ENCODE results near the gene GNPNAT1. TPM values are rescaled to one million over a fixed set of nuclear protein-coding genes. Genes with fewer than 3 reads are reported as not detected.

The GNPNAT1 gene
- total and polyA plus RNA-seq, 9 of the 15 experiments (the other 6 are each of a cell fraction or from before 2014, with no cell fraction given): 15.8 to 27.7 (median 25.3) TPM

- no peak for TF ChIP-seq ZBTB12 (CRISPR knock-in tag; IDR thresholded peaks at IDR 0.05)
- no peak for TF ChIP-seq FIP1L1 (IDR thresholded peaks at IDR 0.05; ENCODE audit: low read depth, low read length, poor library complexity, severe bottlenecking)
- TF ChIP-seq CBX3 (IDR thresholded peaks at IDR 0.05; ENCODE audit: borderline replicate concordance in 1 of 2, low read length in 2 of 2): no peak
- peak; percentile 48 for TF ChIP-seq POLR2B (IDR thresholded peaks at IDR 0.05; ENCODE audit: low read depth, partially characterized antibody)
- TF ChIP-seq DACH1 (IDR thresholded peaks at IDR 0.05; ENCODE audit: partially characterized antibody): peak; percentile 14
- TF ChIP-seq UBTF (IDR thresholded peaks at IDR 0.05; ENCODE audit: borderline replicate concordance in 1 of 2, low read depth in 2 of 2, low read length in 2 of 2): 0 out of 4 replicates have a peak, but pooled peaks of 1 of the 2 experiments have one; percentile 10
- TF ChIP-seq ZBTB17 (CRISPR knock-in tag; IDR thresholded peaks at IDR 0.05): no peak
- peak; percentile 84 for TF ChIP-seq EP400 (IDR thresholded peaks at IDR 0.05)
- TF ChIP-seq, protein P1, sequence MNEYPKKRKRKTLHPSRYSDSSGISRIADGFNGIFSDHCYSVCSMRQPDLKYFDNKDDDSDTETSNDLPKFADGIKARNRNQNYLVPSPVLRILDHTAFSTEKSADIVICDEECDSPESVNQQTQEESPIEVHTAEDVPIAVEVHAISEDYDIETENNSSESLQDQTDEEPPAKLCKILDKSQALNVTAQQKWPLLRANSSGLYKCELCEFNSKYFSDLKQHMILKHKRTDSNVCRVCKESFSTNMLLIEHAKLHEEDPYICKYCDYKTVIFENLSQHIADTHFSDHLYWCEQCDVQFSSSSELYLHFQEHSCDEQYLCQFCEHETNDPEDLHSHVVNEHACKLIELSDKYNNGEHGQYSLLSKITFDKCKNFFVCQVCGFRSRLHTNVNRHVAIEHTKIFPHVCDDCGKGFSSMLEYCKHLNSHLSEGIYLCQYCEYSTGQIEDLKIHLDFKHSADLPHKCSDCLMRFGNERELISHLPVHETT (CRISPR knock-in tag; conservative IDR thresholded peaks at IDR 0.05 in 1 of 2, IDR thresholded peaks at IDR 0.05 in 1 of 2): peak in 1 of 2 experiments; percentile 44; a peak in 1 of 4 replicates
- TF ChIP-seq SMAD3 (CRISPR knock-in tag; conservative IDR thresholded peaks at IDR 0.05): no peak
- no peak for TF ChIP-seq ZNF143 (CRISPR knock-in tag; IDR thresholded peaks at IDR 0.05)
- TF ChIP-seq ERF (CRISPR knock-in tag; IDR thresholded peaks at IDR 0.05): no peak
- TF ChIP-seq HLTF (IDR thresholded peaks at IDR 0.05): no peak
- TF ChIP-seq HMGXB4 (CRISPR knock-in tag; IDR thresholded peaks at IDR 0.05): no peak
- no peak for TF ChIP-seq ZNF41 (CRISPR knock-in tag; conservative IDR thresholded peaks at IDR 0.05)
- TF ChIP-seq ZNF77 (CRISPR knock-in tag; IDR thresholded peaks at IDR 0.05): no peak
- no peak for TF ChIP-seq HNRNPUL1 (IDR thresholded peaks at IDR 0.05; ENCODE audit: low read length)
- TF ChIP-seq NONO (IDR thresholded peaks at IDR 0.05; ENCODE audit: low read depth in 2 of 2, low read length in 1 of 2): peak in 1 of 2 experiments; percentile 42; a peak in 1 of 4 replicates
- peak; percentile 43; the same call in 1 of the 2 replicates for TF ChIP-seq MAX (CRISPR knock-in tag; IDR thresholded peaks at IDR 0.05)
- TF ChIP-seq MEF2A (IDR thresholded peaks at IDR 0.05; ENCODE audit: control insufficient read depth, low read depth, low read length): no peak
These were observed at the start of gene GNPNAT1 (continued) for GRCh38 chr14:52791223-52792096.
